GM10266 (cell line): ENCODE measurements around the gene TTC28.

Experiments
- DNase-seq: peaks from one replicate; pipeline ENCODE4 v3.0.0; 2012; ENCODE audit errors: extremely low spot score
- TF ChIP-seq, protein P1 (sequence below): IDR thresholded peaks from 2 replicates; pipeline ENCODE4 v1.5.1; 2012; ENCODE audit warnings: mild to moderate bottlenecking, low read depth; ENCODE audit not compliant: control insufficient read depth, insufficient read depth; ENCODE audit errors: missing control alignments

TTC28 gene

DNA sequence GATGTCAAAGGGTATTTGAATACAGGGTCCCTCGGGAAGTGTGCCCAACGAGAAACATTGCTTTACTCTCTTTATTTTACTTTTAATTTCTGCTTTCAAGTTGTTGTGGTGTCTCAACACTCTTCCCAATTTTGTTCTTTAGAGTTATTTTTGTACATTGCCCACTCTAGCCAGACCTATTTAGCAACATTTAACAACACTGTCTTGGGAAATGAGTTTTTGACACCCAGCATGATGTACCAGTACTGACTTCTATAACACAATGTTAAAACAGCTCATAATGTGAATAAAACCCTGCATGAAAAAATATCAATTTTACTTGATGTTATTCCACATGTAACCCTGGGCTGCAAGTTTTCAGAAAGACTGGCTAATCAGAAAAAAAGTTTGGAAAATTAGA is 410.4 kb downstream of the TTC28 start:
- no peak for DNase-seq
- TF ChIP-seq, protein P1, sequence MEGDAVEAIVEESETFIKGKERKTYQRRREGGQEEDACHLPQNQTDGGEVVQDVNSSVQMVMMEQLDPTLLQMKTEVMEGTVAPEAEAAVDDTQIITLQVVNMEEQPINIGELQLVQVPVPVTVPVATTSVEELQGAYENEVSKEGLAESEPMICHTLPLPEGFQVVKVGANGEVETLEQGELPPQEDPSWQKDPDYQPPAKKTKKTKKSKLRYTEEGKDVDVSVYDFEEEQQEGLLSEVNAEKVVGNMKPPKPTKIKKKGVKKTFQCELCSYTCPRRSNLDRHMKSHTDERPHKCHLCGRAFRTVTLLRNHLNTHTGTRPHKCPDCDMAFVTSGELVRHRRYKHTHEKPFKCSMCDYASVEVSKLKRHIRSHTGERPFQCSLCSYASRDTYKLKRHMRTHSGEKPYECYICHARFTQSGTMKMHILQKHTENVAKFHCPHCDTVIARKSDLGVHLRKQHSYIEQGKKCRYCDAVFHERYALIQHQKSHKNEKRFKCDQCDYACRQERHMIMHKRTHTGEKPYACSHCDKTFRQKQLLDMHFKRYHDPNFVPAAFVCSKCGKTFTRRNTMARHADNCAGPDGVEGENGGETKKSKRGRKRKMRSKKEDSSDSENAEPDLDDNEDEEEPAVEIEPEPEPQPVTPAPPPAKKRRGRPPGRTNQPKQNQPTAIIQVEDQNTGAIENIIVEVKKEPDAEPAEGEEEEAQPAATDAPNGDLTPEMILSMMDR = no peak

GRCh38 chr22:28268850-28269249 is 410.8 kb downstream of the TTC28 start:
- no peak for DNase-seq
- TF ChIP-seq, protein P1 = no peak

- no peak for DNase-seq
- TF ChIP-seq, protein P1 = no peak
Measured at GRCh38 chr22:28268171-28268570, 411.5 kb downstream of the TTC28 start.

DNA sequence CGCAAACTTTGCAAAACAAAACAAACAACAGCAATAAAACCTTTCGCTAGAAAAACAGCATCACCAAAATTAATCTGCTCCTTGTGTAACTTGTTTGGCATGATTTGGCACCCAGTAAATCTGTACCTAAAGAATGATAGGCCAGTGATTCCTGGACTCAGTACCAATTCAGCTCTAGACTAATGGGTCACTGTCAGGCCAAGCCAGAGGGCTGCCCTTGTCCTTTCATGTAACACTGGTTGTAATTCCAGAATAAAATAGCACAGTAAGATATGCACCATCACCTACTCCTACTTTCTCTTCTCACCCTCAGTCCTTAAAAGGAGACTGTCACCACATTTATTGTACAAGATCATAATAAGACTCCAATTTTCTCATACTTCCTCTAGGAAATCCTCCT is 419.0 kb downstream of the TTC28 start:
- DNase-seq = no peak

DNA sequence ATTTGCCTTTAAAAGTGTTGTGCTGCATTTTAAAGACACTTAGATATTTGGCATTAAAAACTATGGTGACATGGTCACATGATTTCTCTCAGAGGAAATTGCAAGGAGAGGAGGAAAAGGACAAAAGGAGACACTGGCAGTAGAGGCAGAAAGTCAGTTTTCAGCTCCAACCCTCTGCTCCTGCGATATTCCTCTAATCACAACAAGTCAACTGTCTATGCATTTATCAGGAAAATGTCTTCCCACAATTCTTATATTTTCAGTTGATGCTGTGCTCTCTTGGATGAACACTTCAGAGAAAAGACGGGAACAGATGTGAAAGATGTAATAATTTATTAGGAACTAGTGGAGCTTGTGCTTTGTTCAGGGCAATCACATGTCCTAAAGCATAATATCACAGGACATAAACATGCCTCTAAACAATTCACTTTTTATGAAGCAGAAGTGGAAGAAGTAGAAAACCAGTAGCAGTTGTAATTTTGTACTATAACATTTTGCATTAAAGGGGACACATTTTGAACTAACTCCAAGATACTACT is 419.8 kb downstream of the TTC28 start:
- DNase-seq = no peak
- TF ChIP-seq, protein P1 = no peak

More for the DNA sequence above, 419.0 kb downstream of the TTC28 start:
- TF ChIP-seq, protein P1 = no peak

DNA sequence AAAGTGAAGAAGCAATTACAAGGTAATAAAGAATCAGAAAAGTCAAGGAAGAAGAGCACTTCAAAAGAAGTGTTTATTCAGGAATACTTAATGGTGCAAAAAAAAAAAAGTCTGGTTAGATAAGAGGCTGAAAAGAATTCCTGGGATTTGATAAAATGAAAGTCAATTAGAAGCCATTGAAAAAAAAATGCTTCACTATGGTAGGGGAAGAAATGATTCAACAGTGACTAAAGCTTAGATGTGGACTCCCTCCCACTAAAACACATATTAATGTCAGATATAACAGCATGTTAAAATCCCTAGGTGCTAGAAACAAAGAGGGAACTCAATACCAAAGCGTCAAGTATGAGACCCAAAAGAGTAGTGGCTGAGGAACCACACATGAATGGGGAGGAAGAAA is 425.2 kb downstream of the TTC28 start:
- no peak for DNase-seq
- TF ChIP-seq, protein P1 = no peak

GRCh38 chr22:28252539-28252938 is 427.1 kb downstream of the TTC28 start:
- no peak for DNase-seq
- TF ChIP-seq, protein P1 = no peak
